Mesothelial cell of epicardium (in vitro differentiated cells): ENCODE results near the gene PRR9. TPM values are rescaled to one million over a fixed set of nuclear protein-coding genes. Genes with fewer than 3 reads are reported as not detected.
A peak's percentile ranks its signal among the peaks of the same experiment; 100 is the strongest.
"Not testable (repeated sequence)": the region's sequence is repeated elsewhere in the genome, so short reads cannot be mapped to it uniquely, and the experiment has no call there.

ENCODE experiments used
- DNase-seq, 2 experiments: peaks; one replicate each; pipeline ENCODE4 v3.0.0; 2021; ENCODE audit warnings: low spot score in 2 of 2; ENCODE audit not compliant: unreplicated experiment in 2 of 2
- H3K27ac Mint-ChIP-seq: 2 replicates; pipeline ENCODE4 v1.8.0; 2021; ENCODE audit warnings: mixed read lengths
- H3K27me3 Mint-ChIP-seq: 2 replicates; pipeline ENCODE4 v1.8.0; 2021; ENCODE audit warnings: low read depth, mixed read lengths
- H3K36me3 Mint-ChIP-seq: 2 replicates; pipeline ENCODE4 v1.8.0; 2021; ENCODE audit warnings: mixed read lengths
- H3K4me1 Mint-ChIP-seq: 2 replicates; pipeline ENCODE4 v1.8.0; 2021; ENCODE audit warnings: mixed read lengths
- H3K4me3 Mint-ChIP-seq: 2 replicates; pipeline ENCODE4 v1.8.0; 2021; ENCODE audit warnings: mild to moderate bottlenecking, moderate library complexity, mixed read lengths
- H3K9me3 Mint-ChIP-seq: 2 replicates; pipeline ENCODE4 v1.8.0; 2021; ENCODE audit warnings: mixed read lengths
- CTCF ChIP-seq: fragments of 200-600 bp; sonication (generic); IDR thresholded peaks from one replicate; pipeline ENCODE4 v1.5.0; 2021; ENCODE audit warnings: antibody characterized with exemption; ENCODE audit not compliant: unreplicated experiment
- total RNA-seq: library from RNA; stranded (reverse); gene quantifications from 3 replicates; pipeline ENCODE4 v1.2.1, GENCODE V29; 2021

Gene PRR9
- total RNA-seq, 1 donor from 2014 or later, result not detected

- Mint-ChIP-seq H3K4me3 (no peak overlapping the region), H3K9me3 (no peaks in the 10 kb centered on the region), H3K27me3 (peaks cover 41% of the 10 kb centered on the region), H3K27ac (no peak overlapping the region), H3K36me3 (no peaks in the 10 kb centered on the region), H3K4me1 (peaks cover 15% of the 10 kb centered on the region)
- no peak for DNase-seq
- no peak for TF ChIP-seq CTCF
Measured at GRCh38 chr1:153217744-153218416, 496 bp downstream of the PRR9 start.

GRCh38 chr1:153220606-153221303 is 3.4 kb downstream of the PRR9 start:
- no peak for DNase-seq
- TF ChIP-seq CTCF, result no peak
- peaks cover 51% of the 10 kb centered on the region for H3K27me3 Mint-ChIP-seq
- H3K4me1 Mint-ChIP-seq, result peaks cover 15% of the 10 kb centered on the region
- no peaks in the 10 kb centered on the region for H3K9me3 Mint-ChIP-seq
- peak overlapping the region; percentile 55 for H3K27ac Mint-ChIP-seq
- H3K36me3 Mint-ChIP-seq, result no peaks in the 10 kb centered on the region
- no peak overlapping the region for H3K4me3 Mint-ChIP-seq

- H3K4me3 Mint-ChIP-seq, H3K36me3 Mint-ChIP-seq, H3K9me3 Mint-ChIP-seq, H3K27ac Mint-ChIP-seq: not testable (repeated sequence)
- peak; percentile 41 to 78 for DNase-seq
- peaks cover 38% of the 10 kb centered on the region for H3K27me3 Mint-ChIP-seq
- peaks cover 15% of the 10 kb centered on the region for H3K4me1 Mint-ChIP-seq
- peak; percentile 63 for TF ChIP-seq CTCF
Measured at GRCh38 chr1:153223040-153223891, 5.9 kb downstream of the PRR9 start.

- H3K27me3 Mint-ChIP-seq, result peaks cover 38% of the 10 kb centered on the region
- no peak for TF ChIP-seq CTCF
- H3K27ac Mint-ChIP-seq, result no peak overlapping the region
- no peaks in the 10 kb centered on the region for H3K4me1 Mint-ChIP-seq
- no peaks in the 10 kb centered on the region for H3K36me3 Mint-ChIP-seq
- H3K4me3 Mint-ChIP-seq, result no peak overlapping the region
- DNase-seq, result no peak
- no peaks in the 10 kb centered on the region for H3K9me3 Mint-ChIP-seq
Measured at GRCh38 chr1:153227810-153228209, 10.4 kb downstream of the PRR9 start.

GRCh38 chr1:153228491-153228890 is 11.1 kb downstream of the PRR9 start:
- Mint-ChIP-seq H3K27ac (no peak overlapping the region), H3K27me3 (peaks cover 33% of the 10 kb centered on the region), H3K9me3 (no peaks in the 10 kb centered on the region), H3K36me3 (no peaks in the 10 kb centered on the region), H3K4me3 (no peak overlapping the region), H3K4me1 (no peaks in the 10 kb centered on the region)
- peak in 1 of 2 experiments; percentile 5 for DNase-seq
- no peak for TF ChIP-seq CTCF
